Memory B cell (primary cell): Measurements from ENCODE around the gene LILRB5.
"Not testable (repeated sequence)": the region's sequence is repeated elsewhere in the genome, so short reads cannot be mapped to it uniquely, and the experiment has no call there.

Source experiments
- ATAC-seq: fragments of 150-1000 bp; cut with Tn5 transposase; 2 replicates; pipeline ENCODE4 v1.10.0; 2021; ENCODE audit warnings: low read depth, mild to moderate bottlenecking, moderate library complexity
- DNase-seq, 2 donors: peaks; one replicate each; pipeline ENCODE4 v3.0.0; 2022; ENCODE audit warnings: low spot score in 2 of 2
- H3K27ac Mint-ChIP-seq: one replicate; pipeline ENCODE4 v1.8.0; 2022; ENCODE audit warnings: mild to moderate bottlenecking, moderate library complexity, mixed read lengths
- H3K27me3 Mint-ChIP-seq: one replicate; pipeline ENCODE4 v1.8.0; 2022; ENCODE audit warnings: mixed read lengths
- H3K36me3 Mint-ChIP-seq: one replicate; pipeline ENCODE4 v1.8.0; 2022; ENCODE audit warnings: mild to moderate bottlenecking, mixed read lengths
- H3K4me1 Mint-ChIP-seq: one replicate; pipeline ENCODE4 v1.8.0; 2022; ENCODE audit warnings: mixed read lengths
- H3K4me3 Mint-ChIP-seq: one replicate; pipeline ENCODE4 v1.8.0; 2022; ENCODE audit warnings: mild to moderate bottlenecking, moderate library complexity, mixed read lengths
- H3K9me3 Mint-ChIP-seq: one replicate; pipeline ENCODE4 v1.8.0; 2022; ENCODE audit warnings: mixed read lengths

LILRB5 gene

DNA sequence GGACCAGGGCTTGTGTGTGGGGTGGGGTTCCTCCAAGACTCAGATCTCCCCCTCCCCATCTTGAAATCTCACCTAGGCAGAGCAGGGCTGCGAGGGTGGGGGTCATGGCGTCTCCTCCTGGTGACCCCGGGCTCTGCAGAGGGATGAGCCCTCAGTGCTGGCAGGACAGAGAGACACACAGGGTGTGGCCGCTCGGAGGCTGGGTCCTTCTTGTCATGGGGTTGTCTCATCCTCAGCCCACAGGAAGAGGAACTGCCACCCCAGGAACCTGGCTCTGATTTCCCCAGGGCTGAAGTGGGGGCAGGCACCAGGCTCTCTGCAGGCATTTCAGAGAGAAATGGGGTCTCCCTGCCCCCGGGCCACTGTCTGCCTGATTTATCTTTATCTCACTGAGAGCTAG is 14.4 kb downstream of the LILRB5 start, which contains the start of gene LILRA6:
LILRA6 (minus strand) TSS at position 145 of the 400 bp plus-strand sequence.
- not testable (repeated sequence) for H3K9me3 Mint-ChIP-seq, ATAC-seq, DNase-seq, H3K27ac Mint-ChIP-seq, H3K4me3 Mint-ChIP-seq, H3K4me1 Mint-ChIP-seq, H3K36me3 Mint-ChIP-seq
- peaks cover 13% of the 10 kb centered on the region for H3K27me3 Mint-ChIP-seq

DNA sequence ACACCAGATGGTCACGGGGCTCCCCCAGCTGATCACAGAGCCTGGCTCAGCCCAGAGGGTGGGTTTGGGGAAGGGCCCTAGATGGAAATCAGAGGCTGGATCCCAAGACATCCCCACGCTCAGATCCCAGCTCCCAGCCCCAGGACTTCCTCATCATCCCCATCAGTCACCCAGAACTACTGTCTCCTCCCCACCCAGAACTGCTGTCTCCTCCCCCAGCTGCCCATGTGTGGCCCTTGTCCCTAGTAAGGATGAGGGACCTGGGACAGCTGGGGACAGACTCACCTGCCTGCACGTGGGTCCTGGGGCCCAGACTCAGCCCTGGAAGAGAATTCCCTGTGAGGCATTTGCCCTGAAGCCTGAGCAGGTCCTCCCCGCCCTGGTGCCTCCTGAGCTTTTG is 14.8 kb downstream of the LILRB5 start:
- not testable (repeated sequence) for H3K27ac Mint-ChIP-seq, H3K9me3 Mint-ChIP-seq, DNase-seq, H3K36me3 Mint-ChIP-seq, ATAC-seq, H3K4me1 Mint-ChIP-seq, H3K4me3 Mint-ChIP-seq
- peaks cover 12% of the 10 kb centered on the region for H3K27me3 Mint-ChIP-seq

DNA sequence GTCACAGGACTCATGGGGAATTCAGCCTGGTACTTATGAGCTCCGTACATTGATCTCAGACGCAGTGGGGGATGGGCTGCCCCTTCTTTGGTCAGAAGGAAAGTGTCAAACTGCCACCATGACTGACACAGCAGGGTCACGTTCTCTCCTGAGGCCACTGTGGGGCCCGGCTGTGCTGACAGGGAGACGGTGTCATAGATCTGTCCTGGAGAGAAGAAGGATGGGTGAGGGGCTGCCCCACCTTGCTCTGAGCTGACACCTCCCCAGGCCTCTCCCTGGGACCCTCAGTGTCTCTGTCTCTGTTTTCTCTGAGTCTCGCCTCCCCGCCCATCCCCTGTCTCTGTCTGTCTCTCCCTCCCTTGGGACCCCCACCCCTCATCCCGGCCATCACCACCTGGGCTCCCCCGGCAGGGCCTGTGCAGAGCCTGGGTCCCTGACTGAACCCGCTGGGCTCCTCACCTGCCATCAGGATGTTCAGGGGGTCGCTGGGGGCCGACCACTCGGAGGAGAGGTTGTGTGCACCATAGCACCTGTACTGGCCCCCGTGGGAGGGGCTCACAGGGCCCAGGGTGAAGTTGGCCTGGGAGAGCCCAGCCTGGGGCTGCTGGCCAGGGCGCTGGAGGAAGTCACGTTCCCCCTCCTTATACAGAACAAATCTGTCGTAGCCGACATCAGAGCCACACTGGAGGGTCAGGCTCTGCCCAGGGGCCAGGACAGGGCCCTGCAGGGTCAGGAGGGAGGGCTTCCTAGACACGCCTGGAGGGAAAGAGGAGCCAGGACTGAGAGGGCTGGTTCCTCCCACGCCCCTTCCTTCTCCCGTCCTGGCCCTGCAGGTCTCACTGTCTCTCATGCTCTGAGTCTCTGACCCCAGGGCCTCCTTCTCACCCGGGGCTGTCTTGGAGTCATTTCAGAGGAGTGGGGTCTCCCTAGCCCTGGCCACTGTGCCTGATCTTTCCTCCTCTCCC is 16.4 kb downstream of the LILRB5 start:
- H3K9me3 Mint-ChIP-seq, ATAC-seq, H3K4me1 Mint-ChIP-seq, H3K27ac Mint-ChIP-seq, H3K4me3 Mint-ChIP-seq, DNase-seq, H3K36me3 Mint-ChIP-seq: not testable (repeated sequence)
- H3K27me3 Mint-ChIP-seq = peaks cover 12% of the 10 kb centered on the region

DNA sequence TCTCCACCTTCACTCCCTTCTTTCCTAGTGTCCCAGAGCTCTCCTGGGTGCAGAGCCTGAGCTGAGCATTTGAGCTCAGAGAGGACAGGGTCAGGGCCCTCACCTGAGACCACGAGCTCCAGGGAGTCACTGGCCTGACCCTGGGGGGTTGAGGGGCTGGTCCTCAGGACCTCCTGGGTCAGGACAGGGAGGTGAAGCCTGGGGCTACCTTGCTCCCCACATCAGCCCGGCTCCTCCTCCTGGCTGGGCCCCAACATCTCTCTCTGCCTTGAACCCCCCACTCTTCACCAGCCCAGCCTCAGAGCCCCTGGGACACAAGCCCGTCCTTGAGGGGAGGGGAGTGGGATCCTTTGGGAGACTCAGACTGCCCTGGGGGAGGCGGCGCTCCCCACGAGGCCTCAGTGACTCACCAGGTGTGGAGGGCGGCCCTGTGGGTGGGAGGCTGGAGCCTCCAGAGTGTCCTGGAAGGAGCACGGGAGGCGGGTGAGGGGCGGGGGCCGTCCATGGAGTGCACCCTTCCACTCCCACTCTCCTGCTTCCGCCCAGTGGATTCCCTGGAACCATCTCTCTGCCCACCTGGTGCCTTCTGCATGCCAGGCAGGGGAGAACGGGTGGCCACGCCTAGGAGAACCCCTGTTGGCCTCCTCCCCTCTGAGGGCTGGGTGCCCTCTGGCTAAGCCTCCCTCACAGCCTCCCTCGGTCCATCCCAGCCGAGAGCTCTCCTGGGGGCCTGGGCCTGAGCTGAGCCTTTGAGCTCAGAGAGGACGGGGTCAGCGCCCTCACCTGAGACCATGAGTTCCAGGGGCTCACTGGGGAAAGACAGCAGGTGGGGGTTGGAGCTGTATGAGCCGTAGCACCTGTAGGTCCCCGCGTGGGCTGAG is 17.3 kb downstream of the LILRB5 start:
- not testable (repeated sequence) for H3K27ac Mint-ChIP-seq, H3K4me1 Mint-ChIP-seq, DNase-seq, H3K9me3 Mint-ChIP-seq, H3K36me3 Mint-ChIP-seq, ATAC-seq, H3K4me3 Mint-ChIP-seq
- H3K27me3 Mint-ChIP-seq = peaks cover 12% of the 10 kb centered on the region

DNA sequence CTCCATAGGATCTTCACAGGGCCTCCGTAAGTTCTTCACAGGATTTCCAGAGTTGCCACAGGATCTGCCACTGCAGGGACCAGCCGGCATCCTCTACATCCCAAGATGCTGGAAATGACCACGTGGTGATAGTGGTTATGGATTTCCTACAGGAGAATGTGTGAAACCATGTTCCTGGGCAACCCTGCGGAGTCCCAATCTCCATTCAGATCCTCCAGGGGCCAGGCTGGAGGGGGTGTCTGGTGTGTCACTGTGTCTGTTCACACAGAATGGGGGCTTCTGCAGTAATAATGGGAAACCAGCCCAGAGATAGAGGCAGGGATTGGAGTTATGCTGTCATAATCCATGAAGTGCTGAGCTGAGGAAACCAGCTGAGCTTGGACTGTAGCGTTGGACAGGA is 23.1 kb downstream of the LILRB5 start:
- Mint-ChIP-seq H3K27me3 (peaks cover 8% of the 10 kb centered on the region), H3K9me3 (peaks cover 1% of the 10 kb centered on the region), H3K4me3 (no peak overlapping the region), H3K36me3 (no peaks in the 10 kb centered on the region), H3K27ac (no peak overlapping the region), H3K4me1 (no peaks in the 10 kb centered on the region)
- DNase-seq (no peak), ATAC-seq (no peak)

DNA sequence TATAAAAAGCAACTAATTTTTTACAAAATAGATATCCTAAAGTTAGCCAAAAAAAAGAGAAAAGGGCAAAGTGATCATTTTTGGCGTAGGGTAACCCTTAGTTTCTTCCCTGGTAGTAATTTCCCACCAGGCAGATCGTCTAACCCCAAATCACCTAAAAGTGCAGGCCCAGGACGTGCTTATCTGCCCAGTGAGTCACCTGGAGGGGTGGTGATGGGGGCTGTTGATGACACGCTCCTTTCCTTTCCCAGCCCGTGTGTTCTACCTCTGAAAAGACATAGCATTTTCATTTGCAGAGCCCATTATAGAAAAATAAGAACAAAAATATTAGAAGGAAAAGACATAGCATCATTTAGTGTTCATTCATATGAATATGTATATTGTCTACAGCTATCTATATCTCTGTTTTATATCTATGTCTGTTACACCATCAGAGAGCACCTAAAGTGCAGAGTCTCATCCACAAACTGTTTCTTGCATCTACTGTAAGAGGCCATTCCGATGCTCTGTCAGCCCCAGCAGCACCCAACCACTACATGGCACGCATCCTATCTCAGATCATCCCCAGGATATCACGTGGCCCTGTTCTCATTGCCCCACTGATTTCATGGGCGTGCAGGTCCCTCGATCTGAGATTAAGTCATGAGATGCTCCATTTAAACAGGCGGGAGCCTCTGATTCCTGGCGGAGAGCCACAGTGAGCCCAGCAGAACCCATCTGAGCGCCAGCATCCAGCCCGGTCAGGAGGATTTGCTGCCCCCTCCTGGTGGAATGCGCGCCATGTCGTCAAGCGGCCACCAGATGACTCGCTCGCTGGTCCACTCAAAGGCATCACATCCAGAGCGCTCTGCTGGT is 25.8 kb downstream of the LILRB5 start:
- peak; percentile 82 to 99 for DNase-seq
- H3K4me3 Mint-ChIP-seq = no peak overlapping the region
- ATAC-seq = peak; percentile 98
- peaks cover 1% of the 10 kb centered on the region for H3K36me3 Mint-ChIP-seq
- H3K27ac Mint-ChIP-seq = no peak overlapping the region
- H3K27me3 Mint-ChIP-seq = peaks cover 5% of the 10 kb centered on the region
- H3K9me3 Mint-ChIP-seq = peaks cover 3% of the 10 kb centered on the region
- H3K4me1 Mint-ChIP-seq = no peaks in the 10 kb centered on the region

DNA sequence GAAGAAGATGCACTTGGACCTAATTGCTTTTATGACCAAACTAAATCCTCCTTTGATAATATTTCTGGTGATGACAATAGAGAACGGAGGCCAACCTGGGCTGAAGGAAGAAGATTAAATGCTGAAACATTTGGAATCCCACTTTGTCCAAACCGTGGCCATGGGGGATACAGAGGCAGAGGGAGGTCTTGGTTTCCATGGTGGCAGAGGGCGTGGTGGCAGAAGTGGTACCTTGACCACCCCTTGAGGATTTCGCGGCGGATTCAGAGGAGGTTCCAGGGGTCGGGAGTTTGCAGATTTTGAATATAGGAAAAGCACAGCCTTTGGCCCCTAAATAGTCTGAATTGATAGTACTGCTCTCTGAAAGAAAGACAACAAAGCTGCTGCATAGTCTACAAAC is 27.0 kb downstream of the LILRB5 start:
- H3K4me3 Mint-ChIP-seq = no peak overlapping the region
- DNase-seq (no peak), ATAC-seq (no peak)
- peaks cover 1% of the 10 kb centered on the region for H3K36me3 Mint-ChIP-seq
- H3K27ac Mint-ChIP-seq = no peak overlapping the region
- H3K9me3 Mint-ChIP-seq = peaks cover 2% of the 10 kb centered on the region
- peaks cover 9% of the 10 kb centered on the region for H3K27me3 Mint-ChIP-seq
- H3K4me1 Mint-ChIP-seq = no peaks in the 10 kb centered on the region

DNA sequence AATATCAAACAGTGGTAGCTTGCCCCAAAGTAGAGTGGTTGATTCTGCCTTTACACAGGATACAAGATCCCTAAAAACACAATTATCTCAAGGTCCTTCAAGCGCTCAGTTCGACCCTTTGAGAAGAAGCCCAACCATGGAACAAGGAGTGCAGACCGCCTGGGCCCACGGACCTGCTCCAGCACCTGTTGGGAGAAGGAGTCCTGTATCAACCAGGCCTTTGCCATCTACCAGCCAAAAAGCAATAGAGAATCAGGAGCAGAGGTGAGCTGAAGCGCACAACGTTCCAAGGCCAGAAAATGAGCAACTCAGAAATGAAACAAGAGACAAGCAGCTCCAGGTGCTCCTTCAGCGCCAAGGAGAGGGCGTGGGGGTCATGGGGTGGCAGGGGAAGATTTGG is 27.9 kb downstream of the LILRB5 start:
- ATAC-seq (no peak), DNase-seq (no peak)
- peaks cover 1% of the 10 kb centered on the region for H3K9me3 Mint-ChIP-seq
- H3K4me1 Mint-ChIP-seq = no peaks in the 10 kb centered on the region
- H3K27ac Mint-ChIP-seq = no peak overlapping the region
- peaks cover 9% of the 10 kb centered on the region for H3K27me3 Mint-ChIP-seq
- H3K36me3 Mint-ChIP-seq = peaks cover 1% of the 10 kb centered on the region
- H3K4me3 Mint-ChIP-seq = no peak overlapping the region

DNA sequence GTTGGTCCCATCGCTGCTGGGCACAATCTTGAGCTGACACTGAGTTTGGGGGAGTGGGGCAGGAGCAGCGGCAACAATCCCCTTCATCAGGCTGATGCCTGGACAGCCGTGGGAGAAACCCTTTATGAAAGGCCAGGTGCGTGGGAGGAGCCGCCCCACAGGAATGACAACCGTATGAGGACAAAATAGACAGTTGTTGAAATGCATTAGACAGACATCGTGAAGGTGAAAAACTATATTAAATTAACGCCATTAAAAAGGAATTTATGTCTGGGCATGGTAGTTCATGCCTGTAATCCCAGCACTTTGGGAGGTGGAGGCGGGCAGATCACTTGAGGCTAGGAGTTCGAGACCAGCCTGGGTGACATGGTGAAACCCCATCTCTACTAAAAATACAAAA is 32.5 kb downstream of the LILRB5 start:
- H3K27me3 Mint-ChIP-seq = peaks cover 13% of the 10 kb centered on the region
- H3K4me3 Mint-ChIP-seq, H3K27ac Mint-ChIP-seq, DNase-seq, H3K9me3 Mint-ChIP-seq, ATAC-seq, H3K36me3 Mint-ChIP-seq, H3K4me1 Mint-ChIP-seq: not testable (repeated sequence)

DNA sequence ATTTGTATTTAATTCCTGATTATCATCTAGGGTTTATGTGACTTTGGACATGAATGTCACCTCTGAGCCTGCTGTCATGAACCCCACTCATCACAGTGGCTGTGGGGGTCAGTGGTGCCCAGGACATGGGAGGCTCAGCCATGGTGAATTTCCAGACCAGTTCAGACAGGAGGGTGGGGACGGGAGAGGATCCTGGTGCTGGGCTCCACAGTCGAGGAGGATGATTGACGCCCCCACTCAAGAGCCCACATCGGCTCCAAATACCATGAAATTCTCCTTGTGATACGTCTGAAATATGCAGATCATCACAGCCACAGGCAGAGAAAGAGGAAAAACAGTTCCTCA is 33.2 kb downstream of the LILRB5 start:
- H3K36me3 Mint-ChIP-seq, DNase-seq, H3K4me3 Mint-ChIP-seq, H3K9me3 Mint-ChIP-seq, ATAC-seq, H3K27ac Mint-ChIP-seq, H3K4me1 Mint-ChIP-seq: not testable (repeated sequence)
- peaks cover 13% of the 10 kb centered on the region for H3K27me3 Mint-ChIP-seq

DNA sequence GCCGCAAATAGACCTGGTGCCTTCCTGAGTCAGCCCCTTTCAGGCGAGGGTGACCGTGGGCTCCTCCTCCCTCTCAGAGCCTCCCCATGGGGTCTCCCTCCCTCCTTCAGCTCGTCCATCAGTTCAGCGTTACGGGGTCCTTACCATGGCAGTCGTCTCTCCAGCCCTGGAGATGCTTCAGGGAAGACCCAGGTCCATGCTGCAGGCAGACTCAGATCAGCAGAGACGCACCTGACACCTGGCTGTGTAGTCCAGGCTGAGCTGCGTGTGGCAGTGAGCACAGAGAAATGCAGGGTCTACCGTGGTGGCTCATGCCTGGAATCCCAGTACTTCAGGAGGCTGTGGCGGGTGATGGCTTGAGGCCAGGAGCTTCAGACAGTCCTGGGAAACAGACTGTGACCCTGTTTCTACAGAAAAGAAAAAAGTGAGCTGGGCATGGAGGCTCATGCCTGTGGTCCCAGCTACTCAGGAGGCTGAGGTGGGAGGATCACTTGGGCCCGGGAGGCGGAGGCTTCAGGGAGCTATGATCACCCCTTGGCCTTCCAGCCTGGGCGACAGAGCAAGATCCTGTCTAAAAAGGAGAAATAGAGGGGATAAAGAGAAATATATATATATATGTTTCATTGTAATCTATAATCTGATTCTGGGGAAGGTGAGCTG is 33.7 kb downstream of the LILRB5 start:
- not testable (repeated sequence) for H3K27ac Mint-ChIP-seq, H3K9me3 Mint-ChIP-seq, DNase-seq, H3K4me3 Mint-ChIP-seq, H3K4me1 Mint-ChIP-seq, ATAC-seq, H3K36me3 Mint-ChIP-seq
- peaks cover 13% of the 10 kb centered on the region for H3K27me3 Mint-ChIP-seq

DNA sequence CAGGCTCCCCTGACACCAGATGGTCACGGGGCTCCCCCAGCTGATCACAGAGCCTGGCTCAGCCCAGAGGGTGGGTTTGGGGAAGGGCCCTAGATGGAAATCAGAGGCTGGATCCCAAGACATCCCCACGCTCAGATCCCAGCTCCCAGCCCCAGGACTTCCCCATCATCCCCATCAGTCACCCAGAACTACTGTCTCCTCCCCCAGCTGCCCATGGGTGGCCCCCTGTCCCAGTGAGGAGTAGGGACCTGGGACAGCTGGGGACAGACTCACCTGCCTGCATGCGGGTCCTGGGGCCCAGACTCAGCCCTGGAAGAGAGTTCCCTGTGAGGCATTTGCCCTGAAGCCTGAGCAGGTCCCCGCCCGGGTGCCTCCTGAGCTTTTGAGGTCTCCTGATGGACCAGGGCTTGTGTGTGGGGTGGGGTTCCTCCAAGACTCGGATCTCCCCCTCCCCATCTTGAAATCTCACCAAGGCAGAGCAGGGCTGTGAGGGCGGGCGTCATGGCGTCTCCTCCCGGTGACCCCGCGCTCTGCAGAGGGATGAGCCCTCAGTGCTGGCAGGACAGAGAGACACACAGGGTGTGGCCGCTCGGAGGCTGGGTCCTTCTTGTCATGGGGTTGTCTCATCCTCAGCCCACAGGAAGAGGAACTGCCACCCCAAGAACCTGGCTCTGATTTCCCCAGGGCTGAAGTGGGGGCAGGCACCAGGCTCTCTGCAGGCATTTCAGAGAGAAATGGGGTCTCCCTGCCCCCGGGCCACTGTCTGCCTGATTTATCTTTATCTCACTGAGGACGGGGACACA is 34.4 kb downstream of the LILRB5 start, which contains the start of gene LILRB3:
LILRB3 (minus strand) TSS at position 534 of the 803 bp plus-strand sequence; CDS start at position 503, 31 bp downstream.
- H3K4me3 Mint-ChIP-seq, DNase-seq, H3K9me3 Mint-ChIP-seq, H3K4me1 Mint-ChIP-seq, H3K27ac Mint-ChIP-seq, H3K36me3 Mint-ChIP-seq: not testable (repeated sequence)
- H3K27me3 Mint-ChIP-seq = peaks cover 13% of the 10 kb centered on the region
- ATAC-seq = peak; percentile 43
